Stimulated activated CD4-positive, alpha-beta T cell treated with anti-CD3 and anti-CD28 coated beads, Interleukin-1b, Interleukin-23, amount 100 ng/mL, for 48 hours (primary cell): ENCODE results near the gene RTKN2.
A peak's percentile ranks its signal among the peaks of the same experiment; 100 is the strongest.

Experiments
- DNase-seq: peaks from one replicate; pipeline ENCODE4 v3.0.0-alpha.2; 2020

RTKN2 gene

GRCh38 chr10:62217683-62218082 lies 51.0 kb downstream of the RTKN2 start:
- DNase-seq: no peak

DNA sequence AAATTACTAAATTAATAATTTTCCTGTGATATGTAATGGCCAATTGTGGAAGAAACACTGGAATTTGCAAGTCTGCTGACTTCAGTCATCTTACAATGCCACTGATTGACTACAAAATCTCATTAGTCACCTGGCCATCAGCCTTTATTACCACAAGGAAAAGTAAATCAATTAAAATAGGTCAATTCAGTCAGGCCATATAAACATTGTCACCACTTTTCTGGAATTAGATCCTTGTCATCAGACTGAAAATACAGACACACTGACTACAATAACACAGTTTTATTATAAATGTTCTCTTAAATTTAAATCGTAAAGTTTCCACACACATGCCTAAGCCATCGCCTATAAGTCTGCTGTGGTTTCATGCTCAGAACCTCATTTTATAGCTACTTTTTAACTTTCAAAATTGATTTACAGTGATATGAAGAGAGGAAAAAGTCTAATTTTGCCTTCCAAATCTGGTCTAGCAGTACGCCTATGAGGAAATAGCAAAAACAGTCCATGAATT lies 54.2 kb downstream of the RTKN2 start:
- no peak for DNase-seq

DNA sequence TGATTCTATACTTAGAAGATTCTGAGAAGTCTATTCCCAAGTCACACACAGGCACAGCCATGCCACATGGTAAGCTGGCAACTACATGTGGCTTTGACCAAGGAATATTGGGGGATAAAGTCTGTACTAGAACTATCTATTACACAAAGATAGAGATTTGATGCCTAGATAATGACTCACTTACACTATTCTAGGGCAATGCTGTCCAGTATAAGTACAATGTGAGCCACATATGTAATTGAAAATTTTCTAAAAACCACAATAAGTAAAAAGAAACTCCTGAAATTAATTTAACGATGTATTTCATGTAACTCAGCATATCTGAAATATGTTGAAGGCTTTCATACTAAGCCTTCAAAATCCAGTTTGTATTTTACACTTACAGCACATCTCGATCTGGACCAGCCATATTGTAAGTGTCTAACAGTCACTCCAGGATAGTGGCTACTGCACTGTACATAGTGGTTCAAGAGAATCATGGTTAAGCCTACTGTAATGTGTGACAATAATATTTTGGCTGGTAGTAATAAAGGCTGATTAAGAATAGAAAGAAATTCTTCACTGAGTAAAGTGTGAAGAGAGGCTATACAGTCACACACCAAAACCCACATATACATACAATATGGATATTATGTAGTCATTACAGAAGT lies 62.8 kb downstream of the RTKN2 start:
- no peak for DNase-seq

DNA sequence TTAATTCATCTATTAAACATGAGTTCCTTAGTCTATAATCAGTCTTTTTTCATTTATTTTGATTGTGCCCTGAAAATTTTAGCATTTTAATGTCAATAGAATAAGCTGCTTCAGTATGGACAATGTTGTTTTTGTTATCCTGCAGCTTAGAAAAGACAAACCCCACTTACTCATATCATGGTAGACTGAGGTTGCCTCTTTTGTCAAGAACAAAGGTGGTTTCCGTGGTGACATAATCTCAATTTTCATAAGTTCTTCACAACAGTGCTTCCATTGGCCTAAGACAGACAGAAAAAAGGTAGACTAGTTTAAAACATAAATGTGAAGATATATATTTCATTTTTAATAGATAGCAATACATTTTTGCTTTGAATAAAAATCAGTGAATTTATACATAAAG lies 69.1 kb downstream of the RTKN2 start:
- no peak for DNase-seq

GRCh38 chr10:62196528-62196927 lies 72.1 kb downstream of the RTKN2 start:
- no peak for DNase-seq

DNA sequence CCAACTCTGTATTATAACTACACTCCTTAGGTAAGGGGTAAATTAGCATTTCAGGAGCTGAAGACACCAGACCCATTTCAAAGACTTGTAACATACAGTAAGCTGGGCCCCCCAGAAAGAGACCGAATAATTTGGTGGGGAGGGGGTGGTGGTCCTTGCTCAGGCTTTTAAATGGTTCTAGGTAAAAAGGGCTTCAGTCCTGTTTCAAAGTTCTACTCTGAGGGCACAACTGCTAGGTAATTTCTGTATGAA lies 73.0 kb downstream of the RTKN2 start:
- DNase-seq: no peak

- no peak for DNase-seq
These were observed 73.5 kb downstream of the RTKN2 start for GRCh38 chr10:62194924-62195674.

DNA sequence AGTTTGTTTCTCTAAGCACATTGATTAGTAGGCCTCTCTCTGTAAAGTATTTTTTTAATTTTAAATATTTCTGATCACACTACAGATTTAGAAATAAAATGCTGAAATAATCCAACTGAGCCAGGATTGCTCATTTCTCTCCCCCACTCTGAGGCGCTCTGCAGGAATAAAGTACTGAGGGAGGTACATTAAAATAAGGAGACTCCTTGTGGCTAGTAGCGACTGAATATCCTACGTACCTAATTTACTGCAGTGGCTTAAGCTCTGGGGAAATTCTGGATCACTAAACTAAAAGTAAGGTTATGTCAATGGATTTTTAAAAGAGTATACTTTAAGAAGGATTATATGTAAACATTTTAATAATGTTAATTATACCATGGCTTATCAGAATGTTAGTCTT lies 75.2 kb downstream of the RTKN2 start:
- no peak for DNase-seq

DNA sequence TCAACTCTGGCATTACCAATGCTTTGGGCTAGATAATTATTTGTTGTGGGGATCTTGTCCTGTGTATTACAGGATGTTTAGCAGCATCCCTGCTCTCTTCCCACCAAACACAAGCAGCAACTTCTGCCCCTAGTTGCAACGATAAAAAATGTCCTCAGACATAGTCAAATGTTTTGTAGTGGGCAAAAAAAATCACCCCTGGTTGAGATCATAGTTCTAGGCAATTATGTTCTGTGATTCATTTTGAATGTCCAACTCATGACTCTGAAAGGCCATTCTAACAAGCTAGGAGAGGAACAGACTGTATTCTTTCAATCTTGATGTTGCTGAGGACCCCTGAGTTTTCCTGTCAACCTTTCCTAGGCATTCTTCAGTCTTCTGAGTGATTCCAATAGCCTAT lies 79.5 kb downstream of the RTKN2 start:
- no peak for DNase-seq

- DNase-seq: no peak
These were observed 80.5 kb downstream of the RTKN2 start for GRCh38 chr10:62188021-62188616.

DNA sequence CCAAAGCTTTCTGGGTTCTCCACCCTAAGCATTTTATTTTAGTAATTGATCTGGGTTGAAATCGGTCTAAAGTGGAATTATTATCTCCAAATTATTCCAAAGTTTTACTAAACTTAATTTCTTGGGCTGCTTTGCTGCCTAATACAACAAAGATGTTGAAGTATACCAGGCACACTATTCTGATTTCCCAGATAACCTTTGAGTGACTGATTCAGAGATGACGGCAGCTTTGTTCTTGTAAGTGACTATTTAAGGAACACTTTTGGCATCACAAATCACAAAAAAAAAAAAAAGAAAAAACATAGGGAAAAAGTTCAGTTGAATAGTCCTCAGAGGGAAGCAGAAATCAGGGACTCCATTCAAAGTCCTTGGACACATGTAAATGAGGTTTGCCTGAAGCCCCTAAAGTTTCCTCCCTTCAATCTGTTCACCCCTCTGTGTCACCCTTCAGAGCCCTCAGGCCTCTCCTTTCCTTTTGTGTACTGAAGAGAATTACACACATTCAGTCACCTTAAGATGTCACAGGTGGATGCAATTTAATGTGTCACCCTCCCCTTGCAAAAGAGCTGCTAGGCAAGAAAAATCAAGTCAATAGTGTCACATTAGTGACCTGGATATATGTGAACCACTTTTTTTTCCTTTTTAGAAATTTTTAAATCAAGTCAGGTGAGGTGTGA lies 81.5 kb downstream of the RTKN2 start:
- DNase-seq: peak; percentile 48

GRCh38 chr10:62185919-62186692 lies 82.5 kb downstream of the RTKN2 start:
- DNase-seq: peak; percentile 69

DNA sequence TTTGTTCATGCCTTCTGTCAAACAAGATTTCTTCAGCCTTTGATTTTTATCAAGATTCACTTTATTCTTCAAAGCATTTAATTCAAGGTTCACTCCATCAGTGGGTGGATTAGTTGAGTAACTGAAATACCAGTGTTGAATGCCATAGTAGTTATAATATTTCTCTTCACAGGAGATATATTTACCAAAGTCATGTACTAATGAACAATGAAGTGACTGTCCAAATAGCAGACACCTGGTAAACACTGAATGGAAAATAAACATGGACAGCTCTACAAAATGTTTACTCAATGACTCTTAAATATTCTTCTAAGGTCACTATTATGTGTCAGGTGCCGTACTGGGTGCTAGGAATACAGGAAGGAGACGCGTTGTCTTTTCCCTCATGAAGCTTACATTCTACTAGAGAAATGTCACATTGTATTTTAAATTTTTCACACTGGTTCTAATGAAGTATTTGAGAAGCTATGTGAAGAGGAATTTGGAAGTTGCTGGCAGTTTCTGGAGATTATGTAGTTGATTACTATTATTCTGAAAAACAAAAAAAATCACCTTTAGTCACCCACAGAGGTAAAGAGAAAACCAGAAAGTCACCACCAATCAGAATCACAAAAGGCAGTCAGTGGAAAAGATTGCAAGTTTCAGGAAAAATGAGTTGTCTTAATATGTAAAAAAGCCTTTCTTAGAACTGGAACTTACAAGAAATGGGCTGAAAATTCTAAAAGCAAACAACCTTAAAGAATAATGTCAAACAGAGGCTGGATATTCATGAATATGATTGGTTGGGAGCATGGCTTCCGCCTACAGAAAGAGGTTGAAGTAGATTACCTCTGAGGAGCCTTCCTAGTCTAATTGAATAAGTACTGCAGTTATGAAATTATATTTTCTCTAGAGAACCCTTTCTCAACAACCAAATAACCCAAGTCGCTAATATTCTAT lies 84.5 kb downstream of the RTKN2 start:
- DNase-seq: peak; percentile 30

DNA sequence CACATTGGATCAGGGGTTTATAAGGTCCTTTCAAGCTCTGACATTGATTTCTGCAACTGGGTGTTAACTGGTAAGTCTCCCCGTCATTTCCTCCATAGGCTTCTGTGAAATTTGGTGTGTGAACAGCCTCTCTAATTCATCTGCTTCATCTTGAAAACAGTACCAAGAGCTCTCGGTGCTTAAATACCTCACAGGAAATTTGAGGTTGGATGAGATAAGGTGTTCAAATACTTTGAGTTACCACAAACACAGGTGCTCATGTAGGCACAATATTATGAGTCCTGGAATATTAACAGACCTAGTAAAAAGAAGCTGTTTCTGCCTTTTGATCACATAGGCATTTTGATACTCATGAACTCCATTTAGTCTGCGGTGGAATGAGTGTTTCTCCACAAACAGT lies 85.2 kb downstream of the RTKN2 start:
- DNase-seq: peak; percentile 42

DNA sequence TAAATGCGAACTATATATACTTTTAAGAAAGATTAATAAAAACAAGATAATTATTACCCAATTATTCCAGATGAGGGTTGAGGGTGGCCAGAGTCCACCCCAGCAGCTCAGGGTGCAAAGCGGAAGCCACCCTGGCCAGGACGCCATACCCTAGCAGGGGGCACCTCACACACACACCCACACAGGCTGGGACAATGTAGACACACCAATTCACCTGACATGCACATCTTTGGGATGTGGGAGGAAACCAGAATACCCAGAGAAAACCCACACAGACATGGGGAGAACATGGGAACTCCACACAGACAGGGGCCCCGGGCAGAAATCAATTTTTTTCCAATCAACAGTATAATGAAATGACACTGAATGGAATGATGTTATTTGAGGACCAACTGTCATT lies 86.0 kb downstream of the RTKN2 start:
- peak; percentile 24 for DNase-seq

- no peak for DNase-seq
These were observed 86.5 kb downstream of the RTKN2 start for GRCh38 chr10:62182171-62182570.

DNA sequence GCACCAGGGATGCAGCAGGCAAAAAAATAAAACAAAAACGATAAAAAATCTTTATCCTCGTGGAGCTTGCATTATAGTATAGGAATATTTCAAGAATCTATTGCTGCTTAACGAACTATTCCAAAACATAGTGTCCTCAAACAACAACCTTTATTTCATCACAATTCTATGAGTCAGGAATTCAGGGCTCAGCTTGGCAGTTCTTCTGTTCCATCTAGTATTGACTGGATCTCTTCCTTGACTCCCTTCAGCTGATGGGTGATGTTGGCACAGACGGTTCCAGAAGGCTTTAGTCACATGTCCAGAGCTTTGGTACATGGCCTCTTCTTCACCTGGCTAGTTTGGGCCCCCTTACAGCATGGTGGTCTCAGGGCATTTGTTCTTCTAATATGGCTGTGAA lies 88.0 kb downstream of the RTKN2 start:
- DNase-seq: no peak

- no peak for DNase-seq
These were observed 90.1 kb downstream of the RTKN2 start for GRCh38 chr10:62178568-62178967.

DNA sequence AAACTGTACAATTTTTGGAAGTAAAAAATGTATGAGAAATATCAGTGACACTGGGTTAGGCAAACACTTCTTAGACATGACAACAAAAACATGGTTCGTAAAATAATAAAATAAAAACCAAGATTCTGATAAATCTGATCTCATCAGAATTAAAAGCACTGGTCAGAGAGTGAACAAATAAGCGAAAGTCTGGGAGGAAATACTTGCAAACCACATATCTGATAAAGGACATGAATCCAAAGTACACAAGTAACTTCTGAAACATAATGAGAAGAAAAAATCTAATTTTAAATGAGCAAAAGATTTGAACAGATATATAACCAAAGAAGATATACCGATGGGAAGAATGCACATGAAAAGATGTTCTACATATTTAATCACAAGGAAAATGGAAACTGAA lies 91.5 kb downstream of the RTKN2 start:
- DNase-seq: no peak

DNA sequence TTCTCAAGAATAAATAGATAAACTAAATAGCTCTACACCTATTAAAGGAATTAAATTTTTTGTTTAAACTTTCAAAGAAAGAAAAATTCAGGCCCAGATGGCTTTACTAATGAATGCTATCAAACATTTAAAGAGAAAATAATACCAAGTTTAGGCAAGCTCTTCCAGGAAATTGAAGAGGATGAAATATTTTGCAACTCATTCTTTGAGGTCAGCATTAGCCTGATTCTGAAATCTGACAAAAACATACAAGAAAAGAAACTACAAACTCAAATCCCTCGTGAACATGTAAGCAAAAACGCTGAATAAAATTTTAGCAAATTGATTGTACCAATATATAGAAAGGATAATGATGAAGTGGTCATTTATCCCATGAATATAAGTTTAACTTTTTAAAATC lies 93.4 kb downstream of the RTKN2 start:
- DNase-seq: no peak

- no peak for DNase-seq
These were observed 96.2 kb downstream of the RTKN2 start for GRCh38 chr10:62172465-62172864.

GRCh38 chr10:62171791-62172190 lies 96.9 kb downstream of the RTKN2 start:
- no peak for DNase-seq
